Measurements from ENCODE around the gene SGCD.

- TF ChIP-seq TSHZ1 (tag by site-specific recombination; IDR thresholded peaks at IDR 0.05; ENCODE audit: borderline replicate concordance) (no peak), ZBTB1 (tag by site-specific recombination; IDR thresholded peaks at IDR 0.05) (no peak), PRDM10 (tag by site-specific recombination; IDR thresholded peaks at IDR 0.05) (no peak), ZBTB7A (tag by site-specific recombination; IDR thresholded peaks at IDR 0.05; ENCODE audit: low read depth) (no peak), CTCF (tag by site-specific recombination; IDR thresholded peaks at IDR 0.05) (no peak)
Observed at GRCh38 chr5:156534906-156535485, 208.0 kb downstream of the SGCD start.

Data from HEK293 (cell line).